ENCODE data around the gene CTBP1.

DNA sequence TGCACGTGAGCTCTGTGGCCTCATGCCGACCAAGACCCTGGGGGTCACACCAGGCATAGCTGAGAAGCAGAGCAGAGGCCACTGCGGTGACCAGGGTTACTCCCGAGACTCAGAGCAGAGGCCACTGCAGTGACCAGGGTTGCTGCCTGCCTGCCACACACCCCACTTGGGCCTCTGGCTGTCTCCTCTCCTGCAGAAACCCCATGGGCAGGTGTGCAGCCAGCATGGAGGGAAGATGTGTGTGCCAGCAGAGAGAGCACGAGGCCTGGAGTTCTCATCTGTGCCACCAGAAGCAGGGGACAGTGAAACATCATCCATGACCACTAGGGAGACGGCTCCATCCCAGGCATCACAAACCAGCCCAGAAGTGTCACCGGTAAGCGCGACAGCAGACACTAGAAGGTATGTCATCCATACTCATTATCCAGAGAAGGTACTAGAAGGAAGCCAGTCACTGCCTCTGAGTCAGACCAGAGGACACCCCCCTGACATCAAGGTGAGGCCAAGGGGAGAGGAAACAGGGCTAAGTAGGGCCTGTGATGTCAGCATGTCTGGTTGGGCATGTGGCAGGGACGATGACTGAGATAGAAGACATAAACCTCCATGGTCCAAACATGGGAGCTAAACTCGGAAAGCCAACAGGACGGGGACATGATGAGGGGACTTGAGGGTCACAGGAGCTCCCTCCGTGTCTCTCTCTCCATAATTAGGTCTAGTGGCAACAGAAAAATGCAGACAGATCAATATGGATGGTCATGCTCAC, 52.3 kb downstream of the CTBP1 start:
- TF ChIP-seq, protein P1, sequence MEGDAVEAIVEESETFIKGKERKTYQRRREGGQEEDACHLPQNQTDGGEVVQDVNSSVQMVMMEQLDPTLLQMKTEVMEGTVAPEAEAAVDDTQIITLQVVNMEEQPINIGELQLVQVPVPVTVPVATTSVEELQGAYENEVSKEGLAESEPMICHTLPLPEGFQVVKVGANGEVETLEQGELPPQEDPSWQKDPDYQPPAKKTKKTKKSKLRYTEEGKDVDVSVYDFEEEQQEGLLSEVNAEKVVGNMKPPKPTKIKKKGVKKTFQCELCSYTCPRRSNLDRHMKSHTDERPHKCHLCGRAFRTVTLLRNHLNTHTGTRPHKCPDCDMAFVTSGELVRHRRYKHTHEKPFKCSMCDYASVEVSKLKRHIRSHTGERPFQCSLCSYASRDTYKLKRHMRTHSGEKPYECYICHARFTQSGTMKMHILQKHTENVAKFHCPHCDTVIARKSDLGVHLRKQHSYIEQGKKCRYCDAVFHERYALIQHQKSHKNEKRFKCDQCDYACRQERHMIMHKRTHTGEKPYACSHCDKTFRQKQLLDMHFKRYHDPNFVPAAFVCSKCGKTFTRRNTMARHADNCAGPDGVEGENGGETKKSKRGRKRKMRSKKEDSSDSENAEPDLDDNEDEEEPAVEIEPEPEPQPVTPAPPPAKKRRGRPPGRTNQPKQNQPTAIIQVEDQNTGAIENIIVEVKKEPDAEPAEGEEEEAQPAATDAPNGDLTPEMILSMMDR (conservative IDR thresholded peaks at IDR 0.05; ENCODE audit: low read depth, low read length) = no peak
- no peak for TF ChIP-seq EZH2 (IDR thresholded peaks at IDR 0.05; ENCODE audit: borderline replicate concordance, low read depth, low read length, poor library complexity, severe bottlenecking)

Data from A673 (cell line).